ENCODE data around the gene WWOX.

DNA sequence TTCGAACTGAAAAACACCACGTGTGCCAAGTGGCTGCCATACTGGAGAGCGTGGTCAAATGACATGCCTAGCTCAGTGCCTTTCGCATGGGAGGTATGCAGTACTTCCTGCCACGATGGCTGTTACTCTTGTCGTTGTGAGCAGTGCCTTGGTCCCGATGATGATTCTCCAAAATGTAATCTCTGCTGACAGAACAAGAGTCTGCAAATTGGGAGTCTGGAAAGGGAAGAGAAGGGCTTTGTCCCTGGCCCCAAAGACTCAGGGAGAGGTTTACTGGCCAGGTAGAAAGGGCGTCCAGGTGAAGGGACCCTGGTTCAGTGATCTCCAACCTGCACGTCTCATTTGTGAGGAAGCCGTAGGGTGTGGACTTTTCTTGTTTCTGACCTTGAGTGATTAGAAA lies 336.6 kb downstream of the WWOX start:
- no peak for TF ChIP-seq POLR2A (IDR thresholded peaks at IDR 0.05)
- TF ChIP-seq, protein P1, sequence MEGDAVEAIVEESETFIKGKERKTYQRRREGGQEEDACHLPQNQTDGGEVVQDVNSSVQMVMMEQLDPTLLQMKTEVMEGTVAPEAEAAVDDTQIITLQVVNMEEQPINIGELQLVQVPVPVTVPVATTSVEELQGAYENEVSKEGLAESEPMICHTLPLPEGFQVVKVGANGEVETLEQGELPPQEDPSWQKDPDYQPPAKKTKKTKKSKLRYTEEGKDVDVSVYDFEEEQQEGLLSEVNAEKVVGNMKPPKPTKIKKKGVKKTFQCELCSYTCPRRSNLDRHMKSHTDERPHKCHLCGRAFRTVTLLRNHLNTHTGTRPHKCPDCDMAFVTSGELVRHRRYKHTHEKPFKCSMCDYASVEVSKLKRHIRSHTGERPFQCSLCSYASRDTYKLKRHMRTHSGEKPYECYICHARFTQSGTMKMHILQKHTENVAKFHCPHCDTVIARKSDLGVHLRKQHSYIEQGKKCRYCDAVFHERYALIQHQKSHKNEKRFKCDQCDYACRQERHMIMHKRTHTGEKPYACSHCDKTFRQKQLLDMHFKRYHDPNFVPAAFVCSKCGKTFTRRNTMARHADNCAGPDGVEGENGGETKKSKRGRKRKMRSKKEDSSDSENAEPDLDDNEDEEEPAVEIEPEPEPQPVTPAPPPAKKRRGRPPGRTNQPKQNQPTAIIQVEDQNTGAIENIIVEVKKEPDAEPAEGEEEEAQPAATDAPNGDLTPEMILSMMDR (IDR thresholded peaks at IDR 0.05) = no peak

Data from right lobe of liver (tissue), 4 donors.